NAMALWA (cell line): ENCODE results near the gene DTNBP1.

ENCODE experiments used
- DNase-seq: peaks from one replicate; pipeline ENCODE4 v3.0.0-alpha.2; 2015; ENCODE audit warnings: low spot score

The DTNBP1 gene

DNA sequence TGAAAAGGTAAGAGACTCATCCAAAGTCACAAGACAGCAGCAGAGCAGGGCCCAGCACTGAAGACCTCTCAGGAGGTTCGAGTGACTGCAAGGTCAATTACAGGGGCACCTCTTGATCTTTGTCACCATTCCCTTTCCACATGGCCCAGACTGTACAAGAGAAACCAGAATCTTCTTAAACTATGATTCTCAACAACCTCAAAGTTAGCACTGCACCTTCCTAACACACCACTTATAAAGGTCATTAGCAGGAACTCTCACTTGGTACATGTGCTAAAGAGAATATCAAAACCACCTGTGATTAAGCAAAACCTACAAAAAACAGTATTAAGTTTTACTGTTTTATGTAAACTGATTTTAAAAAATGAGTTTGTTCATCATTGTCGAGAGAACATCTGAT lies 70.2 kb downstream of the DTNBP1 start:
- no peak for DNase-seq

DNA sequence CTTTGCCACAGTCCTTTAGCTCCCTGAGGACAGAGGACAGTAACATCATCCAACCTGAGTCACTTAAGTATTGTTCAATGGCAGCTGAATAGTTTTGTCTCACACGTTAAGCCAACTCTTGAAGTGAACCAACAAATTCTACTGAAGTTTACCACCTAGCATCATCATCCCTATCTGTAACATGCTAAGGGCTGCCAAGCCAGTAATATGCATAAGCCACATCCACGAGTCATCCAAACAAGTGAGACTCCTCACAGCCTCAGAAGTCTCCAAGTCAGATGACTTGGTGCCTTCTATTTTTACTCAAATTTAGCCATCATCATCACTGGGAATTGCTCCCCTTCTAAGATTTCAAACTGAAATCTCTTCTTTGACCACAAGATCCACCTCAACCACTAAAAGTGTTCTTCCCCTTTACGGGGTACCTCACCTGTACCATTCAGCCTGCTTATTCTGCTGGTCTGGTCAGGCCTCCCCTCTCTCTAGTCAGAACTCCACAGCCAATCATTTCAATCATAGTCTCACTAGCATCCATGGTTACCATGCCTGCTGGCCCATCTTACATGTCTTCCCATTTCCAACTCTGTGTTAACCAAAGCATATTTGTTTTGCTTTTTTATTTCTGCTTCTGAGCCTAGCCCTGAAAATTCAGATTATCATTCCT lies 73.7 kb downstream of the DTNBP1 start:
- no peak for DNase-seq

DNA sequence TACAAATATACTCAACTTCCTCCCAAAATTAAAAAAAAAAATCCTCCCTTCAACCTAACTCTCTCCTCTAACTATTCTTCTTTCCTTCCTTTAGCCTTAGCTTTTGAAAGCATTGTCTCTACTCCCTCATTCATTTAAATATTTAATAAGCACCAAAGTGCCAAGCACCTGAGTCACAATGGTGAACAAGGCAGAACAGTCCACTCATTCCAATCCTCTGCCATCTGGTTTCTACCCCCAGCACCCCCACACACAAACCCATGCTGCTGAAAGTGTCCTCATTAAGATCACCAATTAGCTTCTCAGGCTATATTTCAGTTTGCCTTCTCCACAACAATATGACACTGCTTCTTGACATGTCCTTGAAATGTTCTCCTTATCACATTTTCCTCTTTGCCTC lies 76.3 kb downstream of the DTNBP1 start:
- no peak for DNase-seq

DNA sequence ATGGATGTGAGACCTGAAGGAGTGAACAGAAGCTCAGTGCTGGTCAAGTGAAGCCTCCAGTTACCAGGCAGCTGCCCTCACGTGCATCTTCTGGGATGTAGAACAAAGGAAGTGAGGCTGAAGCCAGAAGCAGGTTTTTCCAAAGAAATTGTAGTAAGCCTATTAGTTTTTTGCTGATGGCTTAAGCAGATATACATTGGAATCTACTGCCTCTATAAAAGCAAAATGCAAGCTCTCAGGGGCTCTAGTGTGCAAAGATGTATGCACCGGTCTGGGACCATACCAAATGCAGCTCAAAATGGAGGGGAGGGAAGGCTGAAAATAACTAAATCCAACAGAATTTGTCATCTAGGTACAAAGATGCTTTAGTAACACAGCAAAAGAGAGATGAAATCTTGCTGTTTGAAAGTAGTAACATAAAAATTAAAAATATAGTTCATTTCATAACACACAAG lies 77.0 kb downstream of the DTNBP1 start:
- DNase-seq: no peak

DNA sequence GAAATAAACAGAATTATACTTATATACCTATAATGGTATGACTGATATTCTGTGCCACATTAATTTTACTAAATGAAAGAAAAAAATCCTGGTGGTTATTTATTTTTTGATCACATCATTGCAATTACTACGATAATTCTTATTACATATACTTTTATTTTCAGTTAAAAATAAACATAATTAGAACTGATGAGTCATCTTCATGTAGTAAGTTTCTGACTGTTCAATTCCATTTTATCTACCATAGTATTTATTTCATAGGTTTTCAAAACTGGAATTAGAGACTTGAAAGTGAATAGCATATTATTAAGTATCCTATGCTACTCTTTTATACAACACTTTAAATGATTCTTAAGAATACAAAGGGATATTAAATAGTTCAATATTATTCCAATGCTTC lies 80.3 kb downstream of the DTNBP1 start:
- no peak for DNase-seq

DNA sequence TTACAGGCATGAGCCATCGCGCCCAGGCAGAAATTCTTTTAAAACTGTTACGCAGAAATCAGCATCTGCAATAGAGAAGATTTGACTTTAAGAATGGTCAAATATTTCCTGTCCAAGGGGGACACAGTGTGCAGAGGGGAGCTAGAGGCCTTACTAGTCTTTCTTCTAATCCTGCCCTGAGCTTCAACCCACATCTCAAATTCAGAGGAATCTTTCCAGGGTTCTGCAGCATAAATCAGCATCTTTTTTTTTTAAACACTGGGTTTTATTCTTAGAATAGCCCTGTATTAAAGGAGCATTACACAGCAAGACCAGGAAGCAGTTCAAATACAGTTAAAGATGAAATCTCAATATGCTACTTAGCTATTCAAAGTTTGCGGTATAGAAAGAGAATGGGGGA lies 81.1 kb downstream of the DTNBP1 start:
- DNase-seq: no peak

DNA sequence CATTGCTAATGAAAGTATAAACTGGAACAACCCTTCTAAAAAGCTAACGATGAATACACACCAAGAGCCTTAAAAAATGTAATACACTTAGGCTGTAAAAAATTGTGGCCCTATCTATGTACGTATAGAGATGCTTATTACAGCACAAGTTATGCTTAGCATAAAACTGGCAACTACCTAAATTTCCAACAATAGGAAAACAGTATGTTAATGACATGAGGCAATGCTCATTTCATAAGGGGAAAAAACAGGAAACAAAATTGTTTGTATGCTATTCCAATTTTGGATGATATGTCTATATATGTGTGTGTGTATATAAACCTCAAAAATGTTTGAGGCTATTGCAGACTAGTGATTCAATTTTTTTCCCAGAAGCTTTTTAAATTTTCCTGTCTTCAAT lies 82.5 kb downstream of the DTNBP1 start:
- DNase-seq: no peak

DNA sequence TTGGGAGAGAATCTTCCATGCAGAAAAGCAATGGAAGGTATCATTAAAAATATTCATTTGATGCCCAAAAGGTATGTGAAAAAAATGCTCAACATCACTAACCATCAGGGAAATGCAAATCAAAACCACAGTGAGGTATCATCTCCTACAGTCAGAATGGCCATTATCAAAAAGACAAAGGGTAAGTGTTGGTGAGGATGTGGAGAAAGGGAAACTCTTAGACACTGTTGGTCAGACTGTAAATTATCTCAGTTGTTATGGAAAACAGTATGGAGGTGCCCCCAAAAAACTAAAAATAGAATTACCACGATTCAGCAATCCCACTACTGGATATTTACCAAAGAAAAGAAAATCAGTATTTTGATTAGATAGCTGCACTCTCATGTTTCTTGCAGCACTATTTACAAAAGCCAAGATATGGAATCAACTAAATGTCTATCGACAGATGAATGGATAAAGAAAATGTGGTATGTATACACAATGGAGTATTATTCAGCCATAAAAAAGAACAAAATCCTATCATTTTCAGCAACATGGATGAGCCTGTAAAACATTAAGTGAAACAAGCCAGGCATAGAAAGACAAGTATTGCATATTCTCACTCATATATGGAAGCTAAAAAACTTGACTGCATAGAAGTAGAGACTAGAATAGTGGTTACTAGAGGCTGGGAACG lies 84.0 kb downstream of the DTNBP1 start:
- DNase-seq: no peak

DNA sequence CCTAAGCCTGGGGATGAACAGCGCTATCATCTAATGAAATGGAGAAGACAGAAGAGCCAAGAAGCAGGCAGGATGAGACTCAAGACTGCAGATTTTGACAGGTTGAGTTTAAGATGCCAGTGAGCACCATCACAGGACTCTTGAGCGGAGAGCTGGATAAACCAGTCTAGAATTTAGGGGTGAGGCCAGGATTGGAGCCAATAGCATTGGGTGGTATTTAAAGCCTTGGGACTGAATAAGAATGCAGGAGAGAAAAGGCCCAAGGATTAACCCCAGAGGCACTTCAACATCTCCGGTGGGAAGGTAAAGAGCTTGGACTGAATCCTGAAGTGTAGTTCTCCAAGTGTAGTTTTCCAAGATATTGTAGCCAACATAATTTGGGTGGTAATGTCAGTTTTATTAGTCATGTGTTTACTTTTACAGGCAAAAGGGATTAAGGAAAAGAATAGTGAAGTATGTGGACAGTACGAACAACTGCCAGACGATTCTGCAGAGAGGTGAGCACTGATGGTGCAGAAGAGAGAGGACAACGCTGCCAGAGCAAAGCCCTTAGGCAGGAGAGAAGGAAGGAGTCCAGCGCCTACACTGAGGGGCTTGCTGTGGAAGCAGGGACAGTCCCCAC lies 85.2 kb downstream of the DTNBP1 start:
- DNase-seq: no peak

DNA sequence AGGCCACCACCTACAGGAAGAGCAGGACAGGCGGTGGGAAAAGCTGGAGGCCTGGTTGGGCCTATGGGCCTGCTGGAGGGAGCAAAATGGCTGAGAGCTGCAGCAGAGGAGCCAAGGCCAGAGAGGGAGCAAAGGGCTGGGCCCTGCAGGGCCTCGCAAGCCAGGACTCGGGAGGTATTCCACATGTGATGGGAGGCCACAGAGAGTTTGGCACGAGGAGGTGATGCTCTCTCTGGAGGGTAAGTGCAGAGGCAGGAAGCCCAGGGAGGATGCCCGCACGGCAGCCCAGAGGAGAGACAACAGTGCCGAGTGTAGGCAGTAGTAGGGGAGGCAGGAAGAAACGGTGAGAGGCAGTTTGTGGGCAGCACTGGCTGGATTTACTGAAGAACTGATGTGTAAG lies 85.7 kb downstream of the DTNBP1 start:
- no peak for DNase-seq

DNA sequence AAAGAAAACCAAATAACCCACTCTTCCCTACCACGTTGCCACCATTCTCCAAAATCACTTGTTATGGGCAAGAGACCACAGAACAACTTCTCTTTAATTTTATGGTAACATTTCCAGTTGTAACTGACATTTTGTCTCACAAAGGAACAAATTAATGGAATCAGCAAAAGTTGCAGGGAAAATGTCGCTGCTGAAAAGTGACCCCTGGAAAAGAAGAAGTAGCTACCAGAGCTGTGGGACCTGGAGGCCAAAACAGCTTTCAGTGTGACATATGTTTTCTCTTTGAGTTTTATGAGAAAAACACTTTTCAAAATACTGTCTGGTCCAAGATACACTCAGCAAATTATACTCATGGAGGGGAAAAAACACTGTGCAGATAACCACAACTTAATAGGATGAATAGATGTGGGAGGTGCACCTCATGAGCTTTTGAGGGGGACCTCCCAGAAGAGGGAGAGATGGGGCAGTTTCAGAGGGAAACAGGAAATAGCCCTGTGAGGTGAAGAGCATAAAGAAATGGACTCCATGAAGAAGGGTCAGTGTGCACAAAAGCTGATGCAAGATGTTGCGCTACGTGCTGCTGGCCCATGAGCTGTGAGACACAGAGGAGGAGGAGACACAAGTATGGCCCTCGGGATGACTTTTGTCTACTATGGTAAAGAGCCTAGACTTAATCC lies 87.3 kb downstream of the DTNBP1 start:
- no peak for DNase-seq

DNA sequence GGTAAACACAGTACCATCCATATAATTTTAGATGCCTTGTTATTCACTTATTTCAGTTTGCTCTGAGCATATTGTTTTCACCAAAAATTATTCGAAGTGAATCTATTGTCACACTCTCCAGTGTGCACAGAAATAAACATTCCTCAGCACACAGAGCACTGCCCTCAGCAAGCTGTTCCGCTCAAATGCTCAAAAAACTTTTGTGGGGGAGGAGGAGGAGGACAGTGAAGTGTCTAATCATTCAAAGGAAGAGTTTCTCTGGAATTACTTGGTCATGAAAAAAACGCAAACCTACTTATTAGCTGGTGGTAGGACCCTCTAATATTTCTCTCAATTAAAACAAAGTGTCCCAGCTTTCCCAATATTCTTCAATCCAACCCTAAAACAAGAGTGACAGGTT lies 88.3 kb downstream of the DTNBP1 start:
- DNase-seq: no peak

DNA sequence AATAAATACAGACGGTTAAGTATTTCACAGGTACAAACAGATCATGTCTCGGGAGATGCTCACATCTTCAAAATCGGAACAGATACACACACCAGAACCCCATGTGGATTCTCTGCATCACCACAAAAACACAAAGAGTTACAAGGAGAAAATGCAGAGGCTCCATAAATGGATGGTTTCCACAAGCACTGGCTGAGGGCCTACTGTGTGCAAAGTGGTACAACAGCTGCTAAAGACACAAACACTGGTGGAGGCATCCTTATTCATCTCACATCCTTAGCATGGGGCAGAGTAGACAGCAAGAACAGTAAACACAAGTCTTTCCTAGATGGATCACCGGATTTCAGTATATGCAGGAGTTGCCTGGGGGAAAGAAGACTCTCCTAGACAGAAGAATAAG lies 88.8 kb downstream of the DTNBP1 start:
- DNase-seq: no peak

DNA sequence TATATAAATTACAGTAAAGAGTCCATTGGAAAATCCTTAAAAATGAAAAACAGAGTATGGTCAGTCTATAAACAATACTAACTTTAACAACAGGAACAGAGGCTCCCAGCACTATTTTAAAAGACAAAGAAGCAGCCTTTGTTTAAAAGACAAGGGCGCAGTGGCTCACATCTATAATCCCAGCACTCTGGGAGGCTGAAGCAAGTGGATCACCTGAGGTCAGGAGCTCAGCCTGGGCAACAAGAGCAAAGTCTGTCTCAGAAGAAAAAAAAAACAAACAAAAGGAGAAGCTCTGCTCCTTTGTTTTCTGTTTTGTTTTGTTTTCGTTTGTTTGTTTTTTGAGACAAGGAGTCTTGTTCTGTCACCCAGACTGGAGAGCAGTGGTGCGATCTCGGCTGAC lies 89.4 kb downstream of the DTNBP1 start:
- DNase-seq: no peak

DNA sequence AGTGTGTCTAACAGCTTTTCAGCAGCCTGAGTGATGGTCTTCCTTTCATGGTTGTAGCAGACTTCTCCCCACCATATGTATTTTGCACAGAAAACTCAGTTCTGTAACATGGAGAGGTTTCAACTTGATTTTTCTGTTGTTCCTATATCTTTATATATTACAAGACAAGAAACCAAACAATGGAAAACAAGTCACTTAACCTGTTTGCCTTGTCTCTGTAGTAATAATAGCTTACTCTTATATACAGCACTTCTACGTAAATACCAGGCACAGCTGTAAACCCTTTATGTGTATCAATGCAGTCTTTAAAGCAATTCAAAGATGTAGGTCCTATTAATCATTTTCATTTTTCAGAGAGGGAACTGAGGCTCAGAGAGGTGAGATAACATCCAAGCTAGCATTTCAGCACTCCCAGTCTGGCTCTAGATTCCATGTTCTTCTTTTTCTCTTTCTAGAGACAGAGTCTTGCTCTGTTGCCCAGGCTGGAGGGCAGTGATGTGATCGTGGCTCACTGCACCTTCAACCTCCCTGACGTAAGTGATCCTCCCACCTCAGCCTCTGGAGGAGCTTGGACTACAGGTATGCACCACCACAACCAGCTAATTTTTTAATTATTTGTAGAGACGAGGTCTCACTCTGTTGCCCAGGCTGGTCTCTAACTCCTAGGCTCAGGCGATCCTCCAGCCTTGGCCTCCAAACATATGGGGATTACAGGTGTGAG lies 90.4 kb downstream of the DTNBP1 start:
- no peak for DNase-seq

DNA sequence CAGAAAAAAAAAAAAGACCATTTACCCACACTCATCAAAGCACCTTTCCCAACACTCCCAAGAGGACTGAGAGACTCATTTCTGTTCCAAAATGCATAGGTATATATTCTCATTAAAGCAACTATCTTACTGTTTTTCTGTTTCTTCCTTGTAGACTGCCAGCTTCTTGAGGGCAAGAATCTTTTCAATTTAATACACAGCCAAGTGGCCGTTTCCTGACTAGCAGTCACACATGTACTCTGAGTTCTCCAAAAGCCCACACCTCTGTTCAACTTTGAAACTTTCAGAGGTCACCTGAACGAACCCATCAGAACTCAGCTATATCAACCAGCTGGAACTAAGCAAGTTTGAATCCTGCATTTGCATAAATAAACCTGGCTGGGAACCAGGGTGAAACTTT lies 92.7 kb downstream of the DTNBP1 start:
- no peak for DNase-seq

DNA sequence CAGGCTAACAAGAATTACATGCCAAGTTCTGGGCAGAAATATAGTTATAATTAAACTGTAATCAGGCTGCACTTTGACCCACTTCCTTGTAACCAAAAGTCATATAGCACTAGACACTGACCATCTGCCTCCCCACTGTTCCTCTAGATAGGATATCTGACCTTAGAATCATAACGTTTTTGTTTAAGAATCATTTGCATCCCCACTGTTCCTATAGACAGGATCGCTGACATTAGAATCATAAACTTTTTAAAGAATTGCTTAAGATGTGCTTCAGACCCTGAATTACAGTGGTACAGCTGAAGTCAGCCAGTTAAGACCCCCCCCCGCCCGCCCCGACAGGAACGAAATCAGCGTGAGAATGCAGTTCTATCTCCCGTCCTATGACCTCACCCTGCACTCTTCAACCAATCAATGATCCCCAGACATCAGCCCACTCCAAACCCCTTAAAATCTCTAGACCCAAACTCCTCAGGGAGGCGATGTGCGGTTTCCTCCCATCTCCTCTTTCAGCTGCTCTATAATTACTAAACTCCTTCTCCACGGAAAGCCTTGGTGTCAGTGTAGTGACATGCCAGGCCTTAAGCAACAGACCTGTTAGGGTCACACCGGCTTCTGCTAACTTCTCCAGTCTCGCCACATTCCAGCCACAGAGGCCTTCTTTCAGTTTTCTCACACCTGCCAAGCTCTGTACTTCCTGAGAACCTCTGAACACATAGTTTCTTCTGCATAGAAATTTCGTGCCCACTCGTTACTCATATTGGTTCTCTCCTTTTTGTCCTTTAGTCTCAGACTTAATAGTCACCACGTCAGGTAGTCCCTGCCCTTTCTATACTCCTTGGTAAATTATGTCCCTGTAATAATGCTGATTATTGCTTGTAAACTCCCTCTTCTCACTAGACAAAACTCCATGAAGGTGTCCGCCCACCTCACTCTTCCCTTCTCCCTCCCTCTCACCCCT lies 93.5 kb downstream of the DTNBP1 start:
- no peak for DNase-seq

DNA sequence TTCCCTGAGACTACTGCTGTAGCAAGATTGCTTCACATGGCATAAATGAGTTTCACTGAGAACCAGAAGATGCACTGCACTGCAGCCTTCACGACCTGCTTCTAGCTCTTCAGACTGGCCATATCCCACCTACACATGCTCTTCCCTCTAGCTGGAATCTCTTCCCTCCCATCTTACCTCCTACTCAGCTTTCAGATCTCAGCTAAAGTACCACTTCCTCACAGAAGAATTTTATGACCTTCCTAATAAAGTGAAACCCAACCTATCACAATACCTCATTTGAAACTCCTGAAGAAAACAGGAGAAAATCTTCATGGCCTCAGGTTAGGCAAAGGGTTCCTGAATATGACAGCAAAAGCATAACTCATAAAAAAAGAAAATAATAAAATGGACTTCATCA lies 99.9 kb downstream of the DTNBP1 start:
- no peak for DNase-seq

DNA sequence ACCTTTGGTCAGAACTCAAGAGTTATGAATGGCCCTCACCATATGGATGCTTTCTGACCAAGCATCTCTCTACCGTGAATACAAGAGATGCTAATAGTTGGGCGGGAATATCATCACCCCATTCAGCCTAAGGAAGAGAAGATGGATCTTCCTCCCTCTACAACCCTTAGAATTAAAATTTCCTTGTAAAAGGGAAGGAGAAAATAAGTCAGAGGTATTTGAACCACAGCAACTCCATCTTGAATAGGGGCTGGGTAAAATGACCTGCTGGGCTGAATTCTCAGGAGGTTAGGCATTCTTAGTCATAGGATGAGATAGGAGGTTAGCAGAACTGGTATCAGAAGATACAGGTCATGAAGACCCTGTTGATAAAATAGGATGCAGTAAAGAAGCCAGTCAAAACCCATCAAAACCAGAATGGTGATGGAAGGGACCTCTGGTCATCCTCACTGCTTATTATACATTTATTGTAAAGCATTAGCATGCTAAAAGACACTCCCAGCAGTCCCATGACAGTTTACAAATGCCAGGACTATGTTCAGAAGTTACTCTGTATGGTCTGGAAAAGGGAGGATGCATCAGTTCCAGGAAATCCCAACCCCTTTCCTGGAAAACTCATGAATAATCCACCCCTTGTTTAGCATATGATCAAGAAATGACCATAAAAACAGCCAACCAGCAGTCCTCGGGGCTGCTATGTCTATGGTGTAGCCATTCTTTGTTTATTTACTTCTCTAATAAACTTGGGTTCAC lies 101.2 kb downstream of the DTNBP1 start:
- DNase-seq: no peak

DNA sequence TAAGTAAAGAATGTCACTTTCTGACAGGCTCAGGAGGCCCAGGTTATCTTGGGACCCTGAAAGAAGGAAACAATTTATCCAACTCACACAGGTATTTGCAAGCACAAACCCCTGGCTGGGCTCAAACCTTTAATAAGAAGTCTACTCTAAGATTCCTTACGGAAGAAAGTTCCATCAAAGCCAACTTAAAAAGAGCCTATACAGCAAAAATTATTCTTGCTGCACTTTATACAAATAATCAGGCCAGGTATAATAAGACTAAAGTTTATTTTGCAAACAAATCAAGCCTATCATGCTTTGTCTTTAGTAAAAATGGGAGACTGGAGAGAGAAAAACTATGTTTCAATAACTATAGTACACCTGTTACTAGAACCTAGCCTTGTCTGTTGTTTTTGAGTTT lies 102.1 kb downstream of the DTNBP1 start:
- DNase-seq: no peak
